HG03095 (cell line): ENCODE data around the gene LCAT.
A peak's percentile ranks its signal among the peaks of the same experiment; 100 is the strongest.

Experiments
- ATAC-seq: cut with Tn5 transposase; IDR thresholded peaks from one replicate; pipeline ENCODE4 v1.9.1; 2021; ENCODE audit warnings: moderate library complexity; ENCODE audit not compliant: unreplicated experiment

The LCAT gene

GRCh38 chr16:67969254-67970039 lies 25.5 kb upstream of the LCAT start:
- no peak for ATAC-seq

GRCh38 chr16:67968400-67969253 lies 24.7 kb upstream of the LCAT start, which contains the start of gene SLC12A4:
TSS of gene SLC12A4 (minus strand) at chr16:67968637. CDS start at chr16:67968553, 84 bp downstream.
- peak; percentile 71 for ATAC-seq

- peak; percentile 18 for ATAC-seq
Observed at GRCh38 chr16:67967958-67968399, 24.1 kb upstream of the LCAT start.

GRCh38 chr16:67967183-67967957 lies 23.4 kb upstream of the LCAT start:
- ATAC-seq, result no peak

GRCh38 chr16:67966549-67967182 lies 22.7 kb upstream of the LCAT start:
- ATAC-seq, result no peak

GRCh38 chr16:67965668-67966548 lies 22.0 kb upstream of the LCAT start:
- no peak for ATAC-seq

GRCh38 chr16:67964477-67965131 lies 20.7 kb upstream of the LCAT start:
- ATAC-seq, result no peak

GRCh38 chr16:67963662-67964321 lies 19.9 kb upstream of the LCAT start:
- no peak for ATAC-seq

GRCh38 chr16:67963292-67963661 lies 19.4 kb upstream of the LCAT start:
- ATAC-seq, result no peak

- no peak for ATAC-seq
Observed at GRCh38 chr16:67962135-67962534, 18.2 kb upstream of the LCAT start.

- no peak for ATAC-seq
Observed at GRCh38 chr16:67961551-67961957, 17.6 kb upstream of the LCAT start.

GRCh38 chr16:67959536-67960329 lies 15.8 kb upstream of the LCAT start:
- no peak for ATAC-seq

GRCh38 chr16:67957622-67958021 lies 13.7 kb upstream of the LCAT start:
- no peak for ATAC-seq

- no peak for ATAC-seq
Observed at GRCh38 chr16:67954421-67955196, 10.7 kb upstream of the LCAT start.

- ATAC-seq, result no peak
Observed at GRCh38 chr16:67953641-67954375, 9.9 kb upstream of the LCAT start.

GRCh38 chr16:67951485-67951884 lies 7.6 kb upstream of the LCAT start:
- no peak for ATAC-seq
